ENCODE data around the gene MSRB3.

Gene MSRB3

GRCh38 chr12:65392491-65392890 is 114.0 kb downstream of the MSRB3 start:
- H3K27me3 ChIP-seq: no peaks in the 10 kb centered on the region
- no peaks in the 10 kb centered on the region for H3K4me1 ChIP-seq (ENCODE audit: control insufficient read depth in 1 of 2, insufficient read depth in 1 of 2, low read depth in 1 of 2, low read length in 1 of 2)
- H3K27ac ChIP-seq: no peak overlapping the region
- no peak overlapping the region for H3K4me3 ChIP-seq (ENCODE audit: low read depth in 1 of 2, low read length in 1 of 2)
- H3K9me3 ChIP-seq: peaks cover 11% of the 10 kb centered on the region
- no peaks in the 10 kb centered on the region for H3K36me3 ChIP-seq
- no peak for TF ChIP-seq CTCF (IDR thresholded peaks at IDR 0.05)

- no peak overlapping the region for H3K4me3 ChIP-seq (ENCODE audit: low read depth in 1 of 2, low read length in 1 of 2)
- H3K4me1 ChIP-seq (ENCODE audit: control insufficient read depth in 1 of 2, insufficient read depth in 1 of 2, low read depth in 1 of 2, low read length in 1 of 2): no peaks in the 10 kb centered on the region
- H3K36me3 ChIP-seq: no peaks in the 10 kb centered on the region
- no peaks in the 10 kb centered on the region for H3K9me3 ChIP-seq
- no peak overlapping the region for H3K27ac ChIP-seq
- no peak for TF ChIP-seq CTCF (IDR thresholded peaks at IDR 0.05)
- H3K27me3 ChIP-seq: no peaks in the 10 kb centered on the region
These were observed 124.7 kb downstream of the MSRB3 start for GRCh38 chr12:65403188-65403587.

- H3K27me3 ChIP-seq: no peaks in the 10 kb centered on the region
- H3K4me3 ChIP-seq (ENCODE audit: low read depth in 1 of 2, low read length in 1 of 2): no peak overlapping the region
- H3K9me3 ChIP-seq: no peaks in the 10 kb centered on the region
- no peaks in the 10 kb centered on the region for H3K36me3 ChIP-seq
- TF ChIP-seq CTCF (IDR thresholded peaks at IDR 0.05): no peak
- H3K4me1 ChIP-seq (ENCODE audit: control insufficient read depth in 1 of 2, insufficient read depth in 1 of 2, low read depth in 1 of 2, low read length in 1 of 2): peaks cover 16 to 25% of the 10 kb centered on the region in 2 experiments
- no peak overlapping the region for H3K27ac ChIP-seq
These were observed 129.1 kb downstream of the MSRB3 start for GRCh38 chr12:65407388-65408149.

GRCh38 chr12:65408441-65408840 is 130.0 kb downstream of the MSRB3 start:
- Histone ChIP-seq H3K36me3 (no peaks in the 10 kb centered on the region), H3K9me3 (no peaks in the 10 kb centered on the region), H3K4me1 (ENCODE audit: control insufficient read depth in 1 of 2, insufficient read depth in 1 of 2, low read depth in 1 of 2, low read length in 1 of 2) (peaks cover 16 to 32% of the 10 kb centered on the region in 2 experiments), H3K27ac (no peak overlapping the region), H3K4me3 (ENCODE audit: low read depth in 1 of 2, low read length in 1 of 2) (no peak overlapping the region), H3K27me3 (no peaks in the 10 kb centered on the region)
- TF ChIP-seq CTCF (IDR thresholded peaks at IDR 0.05): no peak

GRCh38 chr12:65409726-65410125 is 131.2 kb downstream of the MSRB3 start:
- peak overlapping the region; percentile 77 for H3K27ac ChIP-seq
- H3K4me1 ChIP-seq (ENCODE audit: control insufficient read depth in 1 of 2, insufficient read depth in 1 of 2, low read depth in 1 of 2, low read length in 1 of 2): peaks cover 28 to 42% of the 10 kb centered on the region in 2 experiments
- no peaks in the 10 kb centered on the region for H3K36me3 ChIP-seq
- no peak overlapping the region for H3K4me3 ChIP-seq (ENCODE audit: low read depth in 1 of 2, low read length in 1 of 2)
- TF ChIP-seq CTCF (IDR thresholded peaks at IDR 0.05): no peak
- H3K27me3 ChIP-seq: no peaks in the 10 kb centered on the region
- H3K9me3 ChIP-seq: no peaks in the 10 kb centered on the region
